Aortic smooth muscle cell (primary cell): Measurements from ENCODE around the gene ZNF385D. TPM values are rescaled to one million over a fixed set of nuclear protein-coding genes. Genes with fewer than 3 reads are reported as not detected.

Source experiments
- total RNA-seq: library from RNA; depleted of rRNA; stranded (reverse); fragments of >200 nt; gene quantifications from 2 replicates; pipeline ENCODE4 v1.2.3, GENCODE V29; 2014

The ZNF385D gene, protein sequence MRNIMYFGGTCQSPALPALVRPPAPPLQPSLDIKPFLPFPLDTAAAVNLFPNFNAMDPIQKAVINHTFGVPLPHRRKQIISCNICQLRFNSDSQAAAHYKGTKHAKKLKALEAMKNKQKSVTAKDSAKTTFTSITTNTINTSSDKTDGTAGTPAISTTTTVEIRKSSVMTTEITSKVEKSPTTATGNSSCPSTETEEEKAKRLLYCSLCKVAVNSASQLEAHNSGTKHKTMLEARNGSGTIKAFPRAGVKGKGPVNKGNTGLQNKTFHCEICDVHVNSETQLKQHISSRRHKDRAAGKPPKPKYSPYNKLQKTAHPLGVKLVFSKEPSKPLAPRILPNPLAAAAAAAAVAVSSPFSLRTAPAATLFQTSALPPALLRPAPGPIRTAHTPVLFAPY
- 1.8 and 2.0 TPM in 2 replicates for total RNA-seq

DNA sequence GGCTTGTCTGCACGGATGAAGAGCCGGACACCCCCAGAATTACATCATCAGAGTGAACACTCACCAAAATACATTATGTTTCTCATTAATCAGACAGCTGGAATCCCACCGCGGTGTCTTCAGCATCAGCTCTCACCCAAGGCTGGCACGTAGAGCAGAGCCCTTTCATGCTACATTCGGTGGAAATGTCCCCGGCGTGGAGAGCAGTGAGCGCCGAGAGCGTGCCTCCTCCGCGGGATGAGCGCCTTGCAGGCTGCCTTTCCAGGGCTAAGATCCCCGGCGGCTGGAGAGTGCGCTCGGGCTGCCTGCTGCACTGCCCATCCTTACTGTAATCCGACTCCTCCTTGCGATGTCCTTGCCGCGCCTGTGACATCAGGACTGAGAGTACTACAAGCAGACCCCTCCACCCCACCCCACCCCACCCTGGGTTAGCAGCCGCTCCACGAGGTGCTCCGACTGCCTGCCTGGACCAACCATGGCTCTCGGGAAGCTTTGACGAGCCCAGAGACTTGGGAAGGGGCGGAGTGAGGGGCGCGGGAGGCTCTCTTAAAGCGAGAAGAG, at the start of gene ZNF385D:
TSS of gene ZNF385D (minus strand) at position 380 of the 561 bp plus-strand sequence. CDS start at position 86, 294 bp downstream.

